Measurements from ENCODE around the gene PHF11. TPM values are rescaled to one million over a fixed set of nuclear protein-coding genes. Genes with fewer than 3 reads are reported as not detected.

The PHF11 gene
- total and polyA plus RNA-seq, 2 of the 8 experiments (the other 6 are each of a cell fraction or from before 2014, with no cell fraction given), result 6.1 to 8.1 TPM

GRCh38 chr13:49530457-49530856, 34.7 kb downstream of the PHF11 start:
- H3K23me2 ChIP-seq (ENCODE audit: low read depth, low read length), result no peaks in the 10 kb centered on the region
- H2BK15ac ChIP-seq (ENCODE audit: low read length), result no peak overlapping the region
- H4K20me1 ChIP-seq (replicated peaks in 1 of 2; ENCODE audit: control insufficient read depth in 1 of 2, insufficient read depth in 2 of 2, low read length in 2 of 2), result peaks cover 0 to 2% of the 10 kb centered on the region in 2 experiments
- no peaks in the 10 kb centered on the region for H3K4me1 ChIP-seq (replicated peaks in 1 of 4; ENCODE audit: control insufficient read depth in 3 of 4, insufficient read depth in 4 of 4, low read length in 3 of 4)
- 95% methylated on average over 7 of the region's 7 CpGs; no CpG with 5 or more reads in 1 of the 2 experiments for WGBS, 2 experiments (ENCODE audit: extremely low coverage in 1 of 2, insufficient coverage in 1 of 2, insufficient read length in 1 of 2, insufficient replicate concordance in 2 of 2, low coverage in 1 of 2, low lambda C conversion rate in 2 of 2, missing lambda C conversion rate in 1 of 2)
- H2BK20ac ChIP-seq (ENCODE audit: low read length), result no peak overlapping the region
- H4K8ac ChIP-seq (ENCODE audit: extremely low read depth, insufficient read depth, low read length), result no peak overlapping the region
- H3K79me1 ChIP-seq (ENCODE audit: low read depth, low read length), result no peaks in the 10 kb centered on the region
- no peak overlapping the region for H3K18ac ChIP-seq (ENCODE audit: extremely low read depth, low read length)
- H4K91ac ChIP-seq (replicated peaks; ENCODE audit: insufficient read length, low read length), result no peak overlapping the region
- no peaks in the 10 kb centered on the region for H3K27me3 ChIP-seq (replicated peaks in 1 of 4; ENCODE audit: control insufficient read depth in 3 of 4, extremely low read depth in 1 of 4, insufficient read depth in 3 of 4, low read length in 3 of 4)
- no peak overlapping the region for H2BK5ac ChIP-seq (ENCODE audit: low read depth, low read length)
- no peak overlapping the region for H3K9ac ChIP-seq (replicated peaks in 1 of 4; ENCODE audit: extremely low read depth in 1 of 4, low read depth in 3 of 4, low read length in 3 of 4)
- POLR2A ChIA-PET (ENCODE audit: partially characterized antibody), result interaction anchor here (0.6 to 1.0 kb wide), 2 partner anchors 10 to 76 kb away, joined by 3 to 5 read pairs; no protein-coding TSS in a partner anchor
- DNase-seq (ENCODE audit: low read depth in 1 of 2, low spot score in 2 of 2) (no peak), FAIRE-seq (no peak)
- no peak overlapping the region for H2AFZ ChIP-seq (ENCODE audit: low read length)
- CTCF ChIA-PET (ENCODE audit: partially characterized antibody), result interaction anchor here (0.8 to 1.7 kb wide), 4 partner anchors 10 to 77 kb away, joined by 3 to 5 read pairs (median 4); no protein-coding TSS in a partner anchor
- H4K5ac ChIP-seq (ENCODE audit: insufficient read length, low read depth, low read length), result no peak overlapping the region
- H3K56ac ChIP-seq (replicated peaks; ENCODE audit: insufficient read length, low read depth, low read length), result no peak overlapping the region
- H3K79me2 ChIP-seq (ENCODE audit: control insufficient read depth in 1 of 2, insufficient read depth in 2 of 2, low read length in 2 of 2), result no peaks in the 10 kb centered on the region
- H3K36me3 ChIP-seq (ENCODE audit: control insufficient read depth in 2 of 4, insufficient read depth in 4 of 4, low read length in 3 of 4), result peaks cover 0 to 15% (median 2%) of the 10 kb centered on the region in 4 experiments; a peak in 4 of 8 replicates
- no peak overlapping the region for H2BK120ac ChIP-seq (replicated peaks; ENCODE audit: low read depth, low read length)
- H3K4ac ChIP-seq (replicated peaks; ENCODE audit: insufficient read length, low read depth, low read length), result no peak overlapping the region
- no peak overlapping the region for H2BK12ac ChIP-seq (ENCODE audit: low read depth, low read length)
- H3K4me3 ChIP-seq (ENCODE audit: extremely low read depth in 1 of 4, insufficient read depth in 2 of 4, low read depth in 3 of 4, low read length in 4 of 4), result no peak overlapping the region
- no peak overlapping the region for H2AK5ac ChIP-seq (ENCODE audit: low read depth, low read length)
- no peak overlapping the region for H3K27ac ChIP-seq (ENCODE audit: low read depth, low read length)
- H3K9me3 ChIP-seq (ENCODE audit: insufficient read depth in 2 of 2, low read depth in 1 of 2, low read length in 1 of 2), result no peaks in the 10 kb centered on the region
- H3K4me2 ChIP-seq (ENCODE audit: insufficient read depth in 1 of 2, low read depth in 2 of 2, low read length in 2 of 2), result no peak overlapping the region
- H3K23ac ChIP-seq (ENCODE audit: insufficient read length), result no peak overlapping the region
- H3K14ac ChIP-seq (ENCODE audit: insufficient read length), result no peak overlapping the region
- TF ChIP-seq CBX8 (IDR thresholded peaks at IDR 0.05; ENCODE audit: borderline replicate concordance, low read depth, low read length) (no peak), RAD21 (IDR thresholded peaks at IDR 0.05 in 1 of 2, conservative IDR thresholded peaks at IDR 0.05 in 1 of 2; ENCODE audit: low read depth in 2 of 2, low read length in 2 of 2) (no peak), POU5F1 (IDR thresholded peaks at IDR 0.05; ENCODE audit: low read depth, low read length) (no peak)
